ENCODE results near the gene PHEX.

DNA sequence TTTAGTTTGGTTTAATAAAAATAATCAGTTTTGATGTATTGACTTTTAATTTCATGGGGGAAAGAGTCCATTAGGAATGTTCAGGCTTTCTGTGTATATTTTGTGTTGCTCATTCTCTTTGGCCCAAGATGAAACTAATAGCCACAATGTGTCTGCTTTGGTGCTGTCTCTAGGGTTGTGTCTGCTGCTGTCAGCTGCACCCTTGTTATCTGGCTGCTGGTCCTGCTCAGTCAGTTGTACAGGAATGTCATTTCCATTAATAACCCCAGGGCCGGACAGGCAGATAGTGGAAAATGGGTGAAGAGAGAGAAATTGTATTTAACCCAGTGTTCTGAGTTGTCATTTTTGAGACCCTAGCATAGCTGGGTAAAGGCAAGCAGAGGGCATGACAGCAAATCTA lies 115.1 kb downstream of the PHEX start:
- TF ChIP-seq, protein P1, sequence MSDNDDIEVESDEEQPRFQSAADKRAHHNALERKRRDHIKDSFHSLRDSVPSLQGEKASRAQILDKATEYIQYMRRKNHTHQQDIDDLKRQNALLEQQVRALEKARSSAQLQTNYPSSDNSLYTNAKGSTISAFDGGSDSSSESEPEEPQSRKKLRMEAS (IDR thresholded peaks at IDR 0.05): no peak
- TF ChIP-seq TAF1 (IDR thresholded peaks at IDR 0.05; ENCODE audit: low read depth): no peak
- TF ChIP-seq RAD21 (IDR thresholded peaks at IDR 0.05; ENCODE audit: low read depth): no peak
- TF ChIP-seq, protein P2, sequence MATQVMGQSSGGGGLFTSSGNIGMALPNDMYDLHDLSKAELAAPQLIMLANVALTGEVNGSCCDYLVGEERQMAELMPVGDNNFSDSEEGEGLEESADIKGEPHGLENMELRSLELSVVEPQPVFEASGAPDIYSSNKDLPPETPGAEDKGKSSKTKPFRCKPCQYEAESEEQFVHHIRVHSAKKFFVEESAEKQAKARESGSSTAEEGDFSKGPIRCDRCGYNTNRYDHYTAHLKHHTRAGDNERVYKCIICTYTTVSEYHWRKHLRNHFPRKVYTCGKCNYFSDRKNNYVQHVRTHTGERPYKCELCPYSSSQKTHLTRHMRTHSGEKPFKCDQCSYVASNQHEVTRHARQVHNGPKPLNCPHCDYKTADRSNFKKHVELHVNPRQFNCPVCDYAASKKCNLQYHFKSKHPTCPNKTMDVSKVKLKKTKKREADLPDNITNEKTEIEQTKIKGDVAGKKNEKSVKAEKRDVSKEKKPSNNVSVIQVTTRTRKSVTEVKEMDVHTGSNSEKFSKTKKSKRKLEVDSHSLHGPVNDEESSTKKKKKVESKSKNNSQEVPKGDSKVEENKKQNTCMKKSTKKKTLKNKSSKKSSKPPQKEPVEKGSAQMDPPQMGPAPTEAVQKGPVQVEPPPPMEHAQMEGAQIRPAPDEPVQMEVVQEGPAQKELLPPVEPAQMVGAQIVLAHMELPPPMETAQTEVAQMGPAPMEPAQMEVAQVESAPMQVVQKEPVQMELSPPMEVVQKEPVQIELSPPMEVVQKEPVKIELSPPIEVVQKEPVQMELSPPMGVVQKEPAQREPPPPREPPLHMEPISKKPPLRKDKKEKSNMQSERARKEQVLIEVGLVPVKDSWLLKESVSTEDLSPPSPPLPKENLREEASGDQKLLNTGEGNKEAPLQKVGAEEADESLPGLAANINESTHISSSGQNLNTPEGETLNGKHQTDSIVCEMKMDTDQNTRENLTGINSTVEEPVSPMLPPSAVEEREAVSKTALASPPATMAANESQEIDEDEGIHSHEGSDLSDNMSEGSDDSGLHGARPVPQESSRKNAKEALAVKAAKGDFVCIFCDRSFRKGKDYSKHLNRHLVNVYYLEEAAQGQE (IDR thresholded peaks at IDR 0.05; ENCODE audit: low read depth): no peak
- no peak for TF ChIP-seq CEBPB (IDR thresholded peaks at IDR 0.05)
- TF ChIP-seq TCF12 (IDR thresholded peaks at IDR 0.05; ENCODE audit: low read depth): no peak
- TF ChIP-seq EP300 (IDR thresholded peaks at IDR 0.05; ENCODE audit: borderline replicate concordance): no peak
- no peak for TF ChIP-seq FOXM1 (IDR thresholded peaks at IDR 0.05; ENCODE audit: borderline replicate concordance, low read depth)
- TF ChIP-seq EGR1 (IDR thresholded peaks at IDR 0.05): no peak
- TF ChIP-seq NFIC (IDR thresholded peaks at IDR 0.05): no peak
- no peak for TF ChIP-seq TEAD4 (IDR thresholded peaks at IDR 0.05)
- TF ChIP-seq CREB1 (IDR thresholded peaks at IDR 0.05; ENCODE audit: low read depth): no peak

Data from Ishikawa (cell line).